Mononuclear cell (primary cell): ENCODE results near the gene TOPAZ1. TPM values are rescaled to one million over a fixed set of nuclear protein-coding genes. Genes with fewer than 3 reads are reported as not detected.

Experiments
- H3K27me3 ChIP-seq: 2 replicates; pipeline ENCODE4 v1.6.0; 2011; ENCODE audit warnings: low read length, control low read depth; ENCODE audit not compliant: insufficient read depth
- H3K4me1 ChIP-seq: 2 replicates; pipeline ENCODE4 v1.5.1; 2011; ENCODE audit warnings: mild to moderate bottlenecking, low read length, control low read depth; ENCODE audit not compliant: insufficient read depth
- H3K4me3 ChIP-seq: 2 replicates; pipeline ENCODE4 v1.5.1; 2011; ENCODE audit warnings: mild to moderate bottlenecking, low read length, moderate library complexity
- H3K9me3 ChIP-seq: 2 replicates; pipeline ENCODE4 v1.5.1; 2011; ENCODE audit warnings: low read depth, mild to moderate bottlenecking, control low read depth, low read length
- total RNA-seq: library from RNA; depleted of rRNA; stranded (reverse); fragments of >200 nt; gene quantifications from one replicate; pipeline ENCODE4 v1.2.3, GENCODE V29; 2012

Gene TOPAZ1
- total RNA-seq, 1 donor, result not detected

DNA sequence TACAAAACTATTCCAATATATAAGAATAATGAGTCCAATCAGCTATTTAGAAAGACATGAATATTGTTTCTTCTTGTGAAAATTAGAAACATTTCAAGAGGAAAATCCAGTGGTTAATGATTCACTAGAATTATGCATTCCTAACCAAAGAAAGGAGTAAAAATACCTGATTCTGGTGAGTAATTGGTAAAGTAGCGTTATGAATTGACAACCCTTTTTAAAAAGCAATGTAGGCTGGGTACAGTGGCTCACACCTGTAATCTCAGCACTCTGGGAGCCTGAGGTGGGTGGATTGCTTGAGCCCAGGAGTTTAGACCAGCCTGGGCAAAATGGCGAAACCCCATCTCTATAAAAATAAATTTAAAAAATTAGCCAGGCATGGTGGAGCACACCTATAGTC is 43.3 kb downstream of the TOPAZ1 start:
- Histone ChIP-seq H3K27me3 (no peaks in the 10 kb centered on the region), H3K9me3 (no peaks in the 10 kb centered on the region), H3K4me3 (no peak overlapping the region)

DNA sequence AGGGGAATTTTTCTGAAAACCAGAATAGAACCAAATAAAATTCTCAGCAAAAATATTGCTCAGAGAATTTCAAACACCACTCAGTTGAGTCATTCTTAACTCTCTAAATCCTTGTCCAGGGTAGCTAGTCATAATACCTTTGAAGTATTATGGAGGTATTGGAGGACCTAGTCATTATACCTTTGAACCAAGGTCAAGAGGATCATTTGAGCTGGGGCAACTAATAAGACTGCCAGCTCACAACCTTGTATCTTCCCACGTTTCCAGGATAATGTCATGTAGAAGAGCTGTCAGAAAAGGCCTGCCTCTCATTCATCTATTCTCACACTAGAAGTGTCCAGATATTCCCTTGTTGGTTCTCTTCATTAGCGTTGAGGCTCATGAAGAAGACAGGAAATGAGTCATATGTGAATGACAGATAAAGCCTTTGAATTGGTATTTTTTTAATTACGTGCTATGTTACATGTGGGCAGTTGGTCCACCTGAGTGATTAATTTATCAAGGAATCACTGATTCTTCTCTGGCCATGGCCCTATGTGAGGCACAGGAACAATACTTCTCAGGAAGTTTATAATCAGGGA is 48.3 kb downstream of the TOPAZ1 start:
- no peak overlapping the region for H3K4me3 ChIP-seq
- no peaks in the 10 kb centered on the region for H3K27me3 ChIP-seq
- H3K4me1 ChIP-seq, result no peaks in the 10 kb centered on the region
- H3K9me3 ChIP-seq, result no peaks in the 10 kb centered on the region

More for the DNA sequence above, 43.3 kb downstream of the TOPAZ1 start:
- H3K4me1 ChIP-seq, result no peaks in the 10 kb centered on the region

DNA sequence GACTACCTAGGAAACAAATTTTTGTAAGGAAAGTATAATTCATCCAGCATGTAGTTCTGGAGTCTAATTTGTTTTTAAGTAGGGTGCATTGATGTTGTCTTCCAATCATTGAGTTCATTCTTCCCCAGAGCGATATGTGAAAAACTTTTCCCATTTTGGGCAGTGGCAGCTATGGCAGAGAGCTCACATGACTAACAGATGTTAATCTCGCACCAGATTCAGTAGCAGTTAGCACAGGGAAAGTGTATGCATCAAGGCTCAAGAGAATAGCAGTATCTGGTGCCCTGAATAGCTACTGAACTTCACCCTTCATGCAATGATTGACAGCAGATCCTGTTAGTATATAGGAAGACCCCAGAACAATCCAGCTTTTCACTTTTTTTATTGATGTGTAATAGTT is 50.6 kb downstream of the TOPAZ1 start:
- H3K4me3 ChIP-seq, result no peak overlapping the region
- no peaks in the 10 kb centered on the region for H3K4me1 ChIP-seq
- H3K9me3 ChIP-seq, result no peaks in the 10 kb centered on the region
- no peaks in the 10 kb centered on the region for H3K27me3 ChIP-seq

DNA sequence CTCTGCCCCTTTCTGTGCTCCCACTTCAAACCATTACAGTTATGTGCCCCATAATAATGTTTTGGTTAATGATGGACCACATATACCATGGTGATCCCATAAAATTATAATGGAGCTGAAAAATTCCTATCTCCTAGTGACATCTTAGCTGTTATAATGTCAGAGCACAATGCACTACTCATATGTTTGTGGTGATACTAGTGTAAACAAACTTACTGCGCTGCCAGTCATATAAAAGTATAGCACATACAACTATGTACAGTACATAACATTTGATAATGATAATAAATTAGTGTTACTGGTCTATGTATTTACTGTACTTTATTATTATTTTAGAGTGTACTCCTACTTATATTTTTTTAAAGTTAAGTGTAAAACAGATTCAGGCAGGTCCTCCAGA is 51.3 kb downstream of the TOPAZ1 start:
- no peaks in the 10 kb centered on the region for H3K27me3 ChIP-seq
- H3K9me3 ChIP-seq, result no peaks in the 10 kb centered on the region
- H3K4me3 ChIP-seq, result no peak overlapping the region
- H3K4me1 ChIP-seq, result no peaks in the 10 kb centered on the region

DNA sequence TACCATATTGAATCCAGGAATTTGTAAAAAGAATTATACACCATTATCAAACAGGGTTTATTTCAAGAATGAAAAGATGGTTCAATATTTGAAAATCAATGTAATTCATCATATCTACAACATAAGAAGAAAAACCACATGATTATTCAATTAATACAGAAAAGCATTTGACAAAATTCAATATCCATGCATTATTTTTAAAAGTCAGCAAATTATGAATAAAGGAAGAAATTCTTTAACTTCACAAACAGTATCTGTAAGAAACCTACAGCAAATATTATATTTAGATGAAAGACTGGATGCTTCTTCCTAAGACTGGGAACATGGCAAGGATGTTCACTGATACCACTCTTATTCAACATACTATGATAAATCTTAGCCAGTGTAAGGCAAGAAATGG is 55.6 kb downstream of the TOPAZ1 start:
- H3K27me3 ChIP-seq, result no peaks in the 10 kb centered on the region
- no peak overlapping the region for H3K4me3 ChIP-seq
- H3K4me1 ChIP-seq, result no peaks in the 10 kb centered on the region
- no peaks in the 10 kb centered on the region for H3K9me3 ChIP-seq

DNA sequence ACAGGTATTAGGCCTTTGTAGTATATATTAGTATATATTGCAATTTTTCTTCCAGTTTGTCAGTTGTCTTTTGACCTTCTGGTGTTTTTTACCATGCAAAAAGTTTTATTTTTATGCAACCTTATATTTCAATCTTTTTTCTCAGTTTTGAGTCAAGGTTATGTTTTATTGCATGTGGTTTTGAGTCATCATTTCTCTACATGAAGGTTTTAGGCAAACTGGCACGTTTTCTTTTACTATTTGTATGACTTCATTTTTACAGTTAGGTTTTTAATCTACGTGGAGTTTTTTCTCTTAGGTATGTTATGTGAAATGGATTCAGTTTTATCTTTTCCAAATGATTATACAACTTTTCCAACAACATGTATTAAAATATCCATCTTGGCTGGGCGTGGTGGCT is 60.1 kb downstream of the TOPAZ1 start:
- H3K27me3 ChIP-seq, result no peaks in the 10 kb centered on the region
- no peaks in the 10 kb centered on the region for H3K4me1 ChIP-seq
- no peak overlapping the region for H3K4me3 ChIP-seq
- H3K9me3 ChIP-seq, result no peaks in the 10 kb centered on the region

DNA sequence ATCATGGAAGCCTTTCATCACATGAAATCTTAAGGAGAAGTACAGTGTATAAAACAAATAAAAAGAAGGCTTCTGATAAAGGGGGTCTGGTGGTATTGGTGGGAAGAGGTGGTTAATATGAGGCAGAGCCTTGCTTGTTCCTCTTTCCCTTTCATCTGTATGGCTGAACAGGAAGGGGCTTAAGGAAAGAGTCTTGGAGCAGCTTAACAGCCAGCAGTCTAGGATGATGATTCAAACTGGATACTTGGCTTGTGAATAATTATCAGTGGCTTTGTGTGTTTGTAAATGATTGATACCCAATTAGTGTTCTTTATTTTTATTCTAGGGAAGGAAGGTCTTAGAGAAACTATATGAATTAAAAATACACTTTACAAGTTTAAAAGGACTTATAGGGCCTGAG is 67.8 kb downstream of the TOPAZ1 start:
- H3K4me3 ChIP-seq, result no peak overlapping the region
- no peaks in the 10 kb centered on the region for H3K9me3 ChIP-seq
- H3K4me1 ChIP-seq, result no peaks in the 10 kb centered on the region
- no peaks in the 10 kb centered on the region for H3K27me3 ChIP-seq

DNA sequence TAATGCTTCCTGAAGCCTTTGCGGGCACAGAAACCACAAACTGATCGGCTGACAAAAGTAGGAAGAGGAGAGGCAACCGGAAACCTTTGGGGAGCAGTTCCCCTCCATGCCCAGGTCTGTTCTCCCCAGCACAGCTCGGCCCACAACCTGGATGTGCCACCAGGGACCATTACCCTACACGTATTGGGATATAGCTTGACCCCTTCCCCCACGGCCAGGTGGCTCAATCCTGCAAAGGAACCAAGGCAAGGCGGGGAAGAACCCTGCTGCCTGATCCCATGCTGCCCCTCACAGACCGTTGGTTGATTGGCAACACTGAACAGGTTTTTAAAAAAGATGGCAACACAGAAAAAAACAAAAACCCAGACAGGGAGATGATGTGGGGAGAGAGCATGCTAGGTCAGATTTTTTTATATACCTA is 77.2 kb downstream of the TOPAZ1 start:
- H3K4me3 ChIP-seq, result no peak overlapping the region
- H3K4me1 ChIP-seq, result peaks cover 4% of the 10 kb centered on the region
- peaks cover 3% of the 10 kb centered on the region for H3K27me3 ChIP-seq
- H3K9me3 ChIP-seq, result no peaks in the 10 kb centered on the region

DNA sequence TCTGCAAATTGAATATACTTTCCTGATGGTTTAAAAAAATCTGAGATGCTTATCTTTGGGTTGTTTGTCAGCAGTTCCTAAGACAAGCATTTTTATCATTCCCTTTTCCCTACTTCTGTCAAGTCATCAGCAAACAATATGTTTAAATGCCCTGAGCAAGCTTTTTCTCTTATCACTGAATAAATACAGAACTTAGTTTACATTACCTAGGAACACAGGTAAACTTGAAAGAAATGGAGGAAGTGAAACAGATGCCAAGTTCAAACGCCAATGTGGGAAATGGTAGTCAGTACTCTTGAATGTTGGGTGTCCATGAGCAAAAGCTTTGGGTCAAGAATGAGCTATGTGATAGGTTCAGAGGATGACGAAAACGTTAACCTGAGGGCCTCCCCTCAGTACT is 79.6 kb downstream of the TOPAZ1 start:
- Histone ChIP-seq H3K27me3 (peaks cover 3% of the 10 kb centered on the region), H3K4me1 (peaks cover 4% of the 10 kb centered on the region), H3K4me3 (no peak overlapping the region), H3K9me3 (no peaks in the 10 kb centered on the region)

DNA sequence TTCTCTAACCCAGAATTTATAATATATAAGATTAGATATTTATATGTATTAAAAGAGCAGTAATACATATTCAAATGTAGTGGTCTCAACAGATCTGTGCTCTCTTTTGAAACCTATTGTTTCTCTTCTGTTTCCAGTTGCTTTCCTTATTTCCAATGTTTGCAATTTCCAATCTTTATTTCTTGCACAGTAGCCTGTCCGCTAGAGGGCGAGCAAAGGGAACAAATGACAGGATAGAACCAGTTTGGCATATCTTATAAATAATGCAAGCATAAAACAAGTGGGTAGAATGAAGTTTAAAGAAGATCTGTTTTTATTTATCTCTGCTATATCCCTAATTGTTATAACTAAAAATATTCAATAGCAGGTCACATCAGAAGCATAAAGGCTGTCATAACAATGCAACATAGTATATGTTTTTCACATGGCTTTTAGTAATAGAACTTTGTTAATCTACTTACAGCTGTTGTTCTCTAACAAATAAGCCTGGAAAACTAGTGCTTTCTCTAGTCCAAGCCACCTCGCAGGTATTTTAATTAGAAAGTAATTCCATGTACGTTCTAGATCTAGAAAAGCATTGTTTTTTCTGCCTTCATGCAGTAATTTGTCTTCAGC is 81.8 kb downstream of the TOPAZ1 start:
- H3K4me3 ChIP-seq, result no peak overlapping the region
- H3K4me1 ChIP-seq, result peaks cover 4% of the 10 kb centered on the region
- H3K27me3 ChIP-seq, result peaks cover 3% of the 10 kb centered on the region

DNA sequence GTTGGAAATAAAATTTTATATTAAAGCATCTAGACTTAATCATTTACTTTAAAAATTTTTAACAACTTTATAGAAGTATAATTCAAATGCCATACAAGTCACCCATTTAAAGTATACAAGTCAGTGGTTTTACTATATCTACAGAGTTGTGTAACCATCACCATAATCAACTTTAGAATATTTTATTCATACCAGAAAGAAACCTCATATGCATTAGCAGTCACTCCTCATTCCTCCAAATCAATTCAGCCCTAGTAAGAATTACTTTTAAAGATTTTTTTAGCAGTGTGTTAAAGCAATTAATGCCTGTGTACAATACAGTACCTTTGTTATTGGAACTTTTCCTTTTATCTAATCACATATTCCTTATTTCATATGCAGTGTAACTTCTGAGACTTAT is 82.9 kb downstream of the TOPAZ1 start:
- Histone ChIP-seq H3K9me3 (no peaks in the 10 kb centered on the region), H3K27me3 (no peaks in the 10 kb centered on the region), H3K4me1 (no peaks in the 10 kb centered on the region), H3K4me3 (no peak overlapping the region)

More for the DNA sequence above, 81.8 kb downstream of the TOPAZ1 start:
- H3K9me3 ChIP-seq, result no peaks in the 10 kb centered on the region

DNA sequence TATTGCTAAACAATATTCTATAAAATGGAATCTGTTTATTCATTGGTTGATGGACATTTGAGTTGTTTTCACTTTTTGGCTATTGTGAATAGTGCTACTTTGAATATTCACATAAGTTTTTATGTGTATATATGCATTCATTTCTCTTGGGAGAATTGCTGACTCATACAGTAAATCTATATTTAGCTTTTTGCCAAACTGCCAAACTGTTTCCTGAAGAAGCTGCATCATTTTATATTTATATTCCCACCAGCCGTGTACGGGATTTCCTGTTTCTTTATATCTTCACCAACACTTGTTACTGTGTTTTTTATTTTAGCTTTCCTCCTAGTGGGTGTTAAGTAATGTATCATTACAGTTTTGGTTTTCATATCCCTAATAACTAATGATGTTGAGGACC is 84.3 kb downstream of the TOPAZ1 start:
- Histone ChIP-seq H3K4me1 (no peaks in the 10 kb centered on the region), H3K4me3 (no peak overlapping the region), H3K9me3 (no peaks in the 10 kb centered on the region), H3K27me3 (no peaks in the 10 kb centered on the region)

DNA sequence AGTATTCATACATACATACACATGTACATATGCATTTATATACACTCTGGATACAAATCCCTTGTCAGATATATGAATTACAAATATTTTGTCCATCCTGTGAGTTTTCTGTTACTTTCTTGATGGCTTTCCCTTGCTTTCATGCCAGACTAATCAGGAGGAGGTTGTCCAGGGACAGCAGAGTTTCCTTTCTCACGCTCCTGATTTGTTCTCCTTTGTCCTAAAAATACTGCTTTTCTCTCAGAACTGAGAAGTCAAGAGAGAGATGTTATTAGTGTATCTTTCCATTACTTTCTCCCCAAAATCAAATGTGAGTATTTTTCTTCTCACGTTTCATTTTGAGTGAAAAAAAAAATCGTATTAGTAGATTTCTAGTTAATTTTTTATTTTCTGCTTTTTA is 84.8 kb downstream of the TOPAZ1 start:
- Histone ChIP-seq H3K4me1 (no peaks in the 10 kb centered on the region), H3K27me3 (no peaks in the 10 kb centered on the region), H3K9me3 (no peaks in the 10 kb centered on the region), H3K4me3 (no peak overlapping the region)

DNA sequence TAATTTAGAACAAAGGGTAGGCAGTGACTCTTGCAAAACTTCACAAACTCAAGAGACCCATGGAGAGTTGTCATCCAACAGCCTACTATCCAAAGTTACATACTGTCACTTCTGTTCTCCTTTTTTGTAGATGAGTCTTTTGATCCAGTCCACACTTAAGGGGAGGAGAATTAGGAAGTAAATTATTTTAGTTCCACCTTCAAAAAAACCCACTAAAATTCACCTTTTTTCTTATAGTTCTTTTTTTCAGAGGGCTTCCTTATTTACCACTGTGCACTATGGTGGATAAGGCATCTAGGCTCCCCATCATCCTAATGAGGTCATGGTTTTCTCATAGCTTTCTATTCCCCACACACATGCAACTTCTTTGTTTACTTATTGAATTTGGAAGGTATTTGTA is 88.3 kb downstream of the TOPAZ1 start:
- no peaks in the 10 kb centered on the region for H3K4me1 ChIP-seq
- no peak overlapping the region for H3K4me3 ChIP-seq
- no peaks in the 10 kb centered on the region for H3K9me3 ChIP-seq
- no peaks in the 10 kb centered on the region for H3K27me3 ChIP-seq

DNA sequence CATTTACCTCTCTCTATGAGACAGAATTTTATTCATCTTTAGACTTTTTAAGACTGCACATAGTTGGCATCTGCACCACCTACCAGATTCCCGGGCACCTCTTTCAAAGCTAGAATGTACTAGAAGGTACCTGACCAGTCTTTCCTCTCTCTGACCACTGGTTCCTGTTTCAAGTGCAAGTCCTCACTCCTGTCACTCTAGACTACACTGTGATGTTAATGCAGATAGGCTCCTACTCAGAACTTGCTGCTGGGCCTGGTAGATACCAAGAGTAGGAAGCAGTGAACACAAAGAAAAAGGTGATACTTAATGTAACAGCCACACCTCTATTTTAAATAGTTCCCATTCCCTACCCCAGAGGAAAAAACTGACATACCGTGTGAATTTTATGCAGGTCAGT is 88.8 kb downstream of the TOPAZ1 start:
- no peaks in the 10 kb centered on the region for H3K9me3 ChIP-seq
- H3K4me1 ChIP-seq, result no peaks in the 10 kb centered on the region
- H3K4me3 ChIP-seq, result no peak overlapping the region
- H3K27me3 ChIP-seq, result no peaks in the 10 kb centered on the region

DNA sequence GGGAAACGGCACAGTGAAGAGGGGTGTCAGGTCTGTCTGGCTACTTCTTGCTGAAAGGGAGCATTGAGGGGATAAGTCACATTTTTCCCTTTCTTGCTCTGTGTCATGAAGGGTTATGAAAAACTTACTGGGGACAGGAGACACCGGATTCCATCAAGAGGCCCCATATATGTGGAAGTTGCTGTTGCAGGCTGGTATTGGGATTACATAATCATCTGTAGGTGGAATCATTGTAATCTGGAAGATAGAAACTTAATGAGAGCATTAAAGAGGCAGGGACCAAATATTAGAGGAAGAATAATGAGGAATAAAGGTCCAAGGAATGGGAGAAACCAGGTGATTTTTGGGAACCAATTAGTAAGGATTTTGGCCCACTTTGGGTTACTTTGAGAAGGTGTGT is 92.6 kb downstream of the TOPAZ1 start:
- H3K9me3 ChIP-seq, result no peaks in the 10 kb centered on the region
- no peak overlapping the region for H3K4me3 ChIP-seq
- no peaks in the 10 kb centered on the region for H3K27me3 ChIP-seq
- H3K4me1 ChIP-seq, result peaks cover 10% of the 10 kb centered on the region
